K562 (cell line): ENCODE measurements around the gene LZTS3. TPM values are rescaled to one million over a fixed set of nuclear protein-coding genes. Genes with fewer than 3 reads are reported as not detected.

Source experiments
- ATAC-seq: fragments of 200-7000 bp; cut with Tn5 transposase; 3 replicates; pipeline ENCODE4 v1.9.1; 2020; ENCODE audit warnings: moderate library complexity
- BruUV-seq: library from RNA; stranded (reverse); fragments of 400-500 nt; replicated peaks from 2 replicates; lab custom pipeline; 2021; lab: Mats Ljungman, UMichigan
- CTCF ChIA-PET: fragments of 300-600 bp; formaldehyde crosslinking; extraction: SDS; loops from one replicate; lab custom pipeline; 2021; ENCODE audit warnings: low intra/inter-chr PET ratio; lab: Yijun Ruan, JAX
- POLR2A ChIA-PET: fragments of 300-600, 350-650 bp; sonication (Branson Sonifier 250); formaldehyde crosslinking; extraction: SDS; loops from one replicate; lab custom pipeline; 2021; ENCODE audit warnings: antibody characterized with exemption, inconsistent platforms; lab: Yijun Ruan, JAX
- DNase-seq, 4 experiments: peaks; one replicate each; pipeline versions ENCODE4 v3.0.0 to v3.0.0-alpha.2; 2011 to 2018; ENCODE audit warnings: low spot score in 3 of 4, mixed read lengths in 3 of 4; ENCODE audit errors: extremely low read depth in 1 of 4
- FAIRE-seq: peaks from 2 replicates; lab custom pipeline; 2011; peaks lifted over from hg19 to GRCh38; lab: Jason Lieb, UNC
- H2AFZ ChIP-seq: 2 replicates; pipeline ENCODE4 v1.6.0; 2011; ENCODE audit warnings: low read depth, low read length, control low read depth, inconsistent platforms
- H3K27ac ChIP-seq: fragments of 200-600 bp; 3 replicates; pipeline ENCODE4 v1.8.0; 2011; ENCODE audit warnings: low read depth, mild to moderate bottlenecking, control low read depth, inconsistent platforms, low read length, moderate library complexity, mixed read lengths; ENCODE audit errors: extremely low read depth
- H3K27me3 ChIP-seq, 2 experiments: fragments of 300-600 bp in 1 of 2; 2 replicates in 1 of 2; 3 replicates in 1 of 2; pipeline versions ENCODE4 v1.6.0 to v1.8.0; 2011; ENCODE audit warnings: inconsistent platforms in 2 of 2, low read length in 2 of 2, mild to moderate bottlenecking in 1 of 2, mixed read lengths in 1 of 2, moderate library complexity in 1 of 2; ENCODE audit not compliant: control insufficient read depth in 2 of 2, insufficient read depth in 2 of 2
- H3K36me3 ChIP-seq: fragments of 300-600 bp; 3 replicates; pipeline ENCODE4 v1.8.0; 2011; ENCODE audit warnings: mild to moderate bottlenecking, low read length, inconsistent platforms; ENCODE audit not compliant: control insufficient read depth, insufficient read depth
- H3K4me1 ChIP-seq, 2 experiments: fragments of 200-600 bp in 1 of 2; replicated peaks in 1 of 2; 2 replicates in 1 of 2; 3 replicates in 1 of 2; pipeline versions ENCODE4 v1.5.1 to v1.8.0; 2011; ENCODE audit warnings: inconsistent platforms in 2 of 2, low read length in 2 of 2, mild to moderate bottlenecking in 1 of 2, mixed read lengths in 1 of 2, moderate library complexity in 1 of 2; ENCODE audit not compliant: control insufficient read depth in 2 of 2, insufficient read depth in 2 of 2
- H3K4me2 ChIP-seq: 2 replicates; pipeline ENCODE4 v1.6.1; 2011; ENCODE audit warnings: low read length, control low read depth, inconsistent platforms, mixed read lengths; ENCODE audit not compliant: insufficient read depth
- H3K4me3 ChIP-seq: fragments of 200-600 bp; sonication (generic), shearing (Covaris generic); 2 replicates; pipeline ENCODE4 v1.5.1; 2016; ENCODE audit warnings: control low read depth, inconsistent platforms
- H3K79me2 ChIP-seq: fragments of 200-600 bp; 3 replicates; pipeline ENCODE4 v1.8.0; 2011; ENCODE audit warnings: low read length, inconsistent platforms; ENCODE audit not compliant: control insufficient read depth, insufficient read depth
- H3K9ac ChIP-seq, 2 experiments: 2 replicates each; pipeline versions ENCODE4 v1.6.0 to v1.6.1; 2011; ENCODE audit warnings: low read depth in 2 of 2, low read length in 2 of 2, control low read depth in 1 of 2, inconsistent platforms in 1 of 2, mild to moderate bottlenecking in 1 of 2, mixed read lengths in 1 of 2; ENCODE audit not compliant: insufficient read depth in 1 of 2
- H3K9me1 ChIP-seq: one replicate; pipeline ENCODE4 v1.6.0; 2011; ENCODE audit warnings: inconsistent platforms, mild to moderate bottlenecking, low read length, moderate library complexity; ENCODE audit not compliant: control insufficient read depth, insufficient read depth
- H3K9me3 ChIP-seq: replicated peaks from 2 replicates; pipeline ENCODE4 v1.5.1; 2011; ENCODE audit warnings: low read depth, low read length, inconsistent platforms; ENCODE audit not compliant: control insufficient read depth, insufficient read depth
- H4K20me1 ChIP-seq: replicated peaks from 2 replicates; pipeline ENCODE4 v1.6.1; 2011; ENCODE audit warnings: low read length, inconsistent platforms, mixed read lengths; ENCODE audit not compliant: control insufficient read depth, insufficient read depth
- EZH2 ChIP-seq: IDR thresholded peaks from 2 replicates; pipeline ENCODE4 v1.6.1; 2012; ENCODE audit warnings: low read depth, mild to moderate bottlenecking, inconsistent platforms, low read length, borderline replicate concordance
- IRF2 ChIP-seq: sonication (generic); formaldehyde crosslinking; IDR thresholded peaks from 2 replicates; pipeline ENCODE4 v1.8.1; 2022; ENCODE audit warnings: mild to moderate bottlenecking, missing genetic modification reagents
- NR2C1 ChIP-seq, 2 experiments: fragments of 450-650 bp; IDR thresholded peaks; 2 replicates each; pipeline ENCODE4 v1.6.1; 2017; ENCODE audit warnings: mild to moderate bottlenecking in 2 of 2, antibody characterized with exemption in 1 of 2, inconsistent platforms in 1 of 2, missing compliant biosample characterization in 1 of 2, missing genetic modification characterization in 1 of 2
- PTRF ChIP-seq: fragments of 450-650 bp; IDR thresholded peaks from 2 replicates; pipeline ENCODE4 v1.6.1; 2016; ENCODE audit warnings: mild to moderate bottlenecking, missing genetic modification characterization, missing compliant biosample characterization
- SMAD1 ChIP-seq: fragments of 150-350 bp; IDR thresholded peaks from 2 replicates; pipeline ENCODE4 v1.6.1; 2014; ENCODE audit warnings: low read length, low read depth; ENCODE audit not compliant: partially characterized antibody
- SMAD2 ChIP-seq: fragments of 150-350 bp; IDR thresholded peaks from 2 replicates; pipeline ENCODE4 v1.6.1; 2014; ENCODE audit warnings: low read depth, mild to moderate bottlenecking, low read length
- ZNF121 ChIP-seq: sonication (generic); formaldehyde crosslinking; conservative IDR thresholded peaks from 2 replicates; pipeline ENCODE4 v1.8.0; 2022; ENCODE audit warnings: missing genetic modification reagents
- ZNF224 ChIP-seq: sonication (generic); formaldehyde crosslinking; IDR thresholded peaks from 2 replicates; pipeline ENCODE4 v1.8.0; 2022; ENCODE audit warnings: mild to moderate bottlenecking, missing genetic modification reagents
- ZNF239 ChIP-seq: fragments of 250-450 bp; sonication (Bioruptor Pico); IDR thresholded peaks from 2 replicates; pipeline ENCODE4 v1.4.0; 2020; ENCODE audit warnings: mild to moderate bottlenecking
- ZNF561 ChIP-seq: fragments of 450-650 bp; formaldehyde crosslinking; conservative IDR thresholded peaks from 2 replicates; pipeline ENCODE4 v1.4.0; 2020; ENCODE audit warnings: mild to moderate bottlenecking, moderate library complexity
- ZNF76 ChIP-seq: fragments of 250-450 bp; sonication (Bioruptor Pico); IDR thresholded peaks from 2 replicates; pipeline ENCODE4 v1.4.0; 2020; ENCODE audit warnings: mild to moderate bottlenecking, moderate library complexity, borderline replicate concordance
- WGBS: fragments of 100-300 bp; shearing (Covaris generic); methylation state at CpG from one replicate; pipeline ENCODE4 v1.1.6; 2016; ENCODE audit warnings: low coverage, mixed read lengths; ENCODE audit not compliant: insufficient coverage; ENCODE audit errors: missing lambda C conversion rate; 5-methylcytosine and 5-hydroxymethylcytosine counted together
- in situ Hi-C: fragments of 300-500 bp; cut with MboI; formaldehyde crosslinking; loops from 4 replicates; pipeline ENCODE4 v1.15.0; 2018; ENCODE audit warnings: inconsistent platforms, mixed read lengths
- intact Hi-C: fragments of 100-400 bp; cut with micrococcal nuclease; formaldehyde crosslinking; loops from 2 replicates; pipeline ENCODE4 v1.14.2; 2022
- polyA plus RNA-seq, 8 experiments: library from polyadenylated mRNA; depleted of rRNA in 4 of 8; stranded (reverse) in 5 of 8; unstranded in 3 of 8; fragments of >200 nt; fragmentation: Nextera tagmentation in 2 of 8; fragmentation: Illumina TruSeq in 1 of 8; extraction: Ambion mirVana in 2 of 8; extraction: Trizol in 1 of 8; gene quantifications; 2 replicates each; pipeline versions ENCODE4 v1.2.1 to v1.2.3, GENCODE V29; 2011 to 2014; ENCODE audit warnings: inconsistent platforms in 1 of 8, missing spikeins in 1 of 8
- total RNA-seq, 7 experiments: library from RNA; depleted of rRNA in 6 of 7; stranded (reverse); fragments of >200 nt in 6 of 7; fragmentation: Illumina TruSeq in 2 of 7; extraction: Trizol in 2 of 7; gene quantifications; 2 replicates each; pipeline versions ENCODE4 v1.2.1 to v1.2.3, GENCODE V29; 2011 to 2021; ENCODE audit warnings: low replicate concordance in 1 of 7
- TF ChIP-seq, protein P1 (sequence below): sonication (generic); formaldehyde crosslinking; IDR thresholded peaks from 2 replicates; pipeline ENCODE4 v1.8.0; 2022; ENCODE audit warnings: mild to moderate bottlenecking, missing genetic modification reagents
- TF ChIP-seq, protein P2 (sequence below): fragments of 450-650 bp; formaldehyde crosslinking; IDR thresholded peaks from 2 replicates; pipeline ENCODE4 v1.4.0; 2020; ENCODE audit warnings: mild to moderate bottlenecking, moderate library complexity

Gene LZTS3
- total and polyA plus RNA-seq, 9 of the 15 experiments (the other 6 are each of a cell fraction or from before 2014, with no cell fraction given): 0.07 to 2.9 (median 2.0) TPM

DNA sequence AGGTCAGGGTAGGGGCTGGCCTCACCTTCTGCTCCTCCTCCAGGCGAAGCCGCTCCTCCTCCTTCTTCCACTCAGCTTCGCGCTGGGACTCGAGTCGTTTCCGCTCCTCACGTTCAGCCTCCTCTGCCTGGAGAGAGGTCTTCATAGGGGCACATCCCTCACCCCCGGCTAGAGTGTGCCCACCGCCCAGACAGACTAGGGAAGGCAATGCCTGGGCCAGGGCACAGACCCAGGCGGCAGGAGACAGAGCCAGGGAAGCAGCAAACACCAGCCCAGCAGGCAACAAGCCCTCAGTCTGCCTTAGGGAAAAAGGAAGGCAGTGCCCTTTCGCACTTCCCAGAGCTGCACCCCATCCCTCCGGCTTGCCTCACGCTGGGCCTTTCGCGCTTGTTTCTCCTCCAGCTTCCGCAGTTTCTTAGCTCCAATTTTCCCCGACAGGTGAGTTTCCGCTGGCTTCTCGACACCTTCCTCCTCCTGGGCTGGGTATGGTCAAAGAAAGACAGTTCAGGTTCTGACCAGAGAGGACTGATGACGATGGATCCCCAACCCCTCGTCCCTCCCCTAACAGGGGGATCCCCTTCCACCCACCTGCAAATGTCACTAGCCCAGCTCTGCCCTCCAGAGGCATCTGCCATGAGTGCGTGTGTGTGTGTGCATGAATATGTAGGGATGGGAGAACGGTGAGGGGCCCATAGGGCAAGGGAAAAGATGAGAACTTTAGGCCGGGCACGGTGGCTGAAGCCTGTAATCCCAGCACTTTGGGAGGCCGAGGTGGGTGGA lies 26.8 kb upstream of the LZTS3 start:
- ChIA-PET POLR2A (no interaction called here), CTCF (no interaction called here)
- no TSS peak for BruUV-seq
- Histone ChIP-seq H3K4me1 (peaks cover 7 to 32% of the 10 kb centered on the region in 2 experiments; a peak in 4 of 5 replicates), H3K9me1 (no peaks in the 10 kb centered on the region), H3K79me2 (peaks cover 23% of the 10 kb centered on the region), H4K20me1 (no peaks in the 10 kb centered on the region), H3K9ac (peak overlapping the region in 1 of 2 experiments; percentile 26; a peak in 1 of 4 replicates), H3K4me2 (no peak overlapping the region), H3K27ac (no peak overlapping the region), H3K27me3 (no peaks in the 10 kb centered on the region), H3K36me3 (peaks cover 45% of the 10 kb centered on the region; the same call in 2 of the 3 replicates), H3K9me3 (no peaks in the 10 kb centered on the region), H3K4me3 (no peak overlapping the region), H2AFZ (no peak overlapping the region)
- FAIRE-seq (no peak), DNase-seq (no peak), ATAC-seq (no peak)
- intact Hi-C loops: no loop called here
- WGBS: 83% methylated on average over 4 of the region's 27 CpGs
- in situ Hi-C loops: no loop called here
- TF ChIP-seq ZNF561 (CRISPR knock-in tag) (no peak), NR2C1 (IDR thresholded peaks at IDR 0.05) (no peak), NR2C1 (tag; IDR thresholded peaks at IDR 0.05) (0 out of 2 replicates have a peak, but pooled peaks have one; percentile 16)

DNA sequence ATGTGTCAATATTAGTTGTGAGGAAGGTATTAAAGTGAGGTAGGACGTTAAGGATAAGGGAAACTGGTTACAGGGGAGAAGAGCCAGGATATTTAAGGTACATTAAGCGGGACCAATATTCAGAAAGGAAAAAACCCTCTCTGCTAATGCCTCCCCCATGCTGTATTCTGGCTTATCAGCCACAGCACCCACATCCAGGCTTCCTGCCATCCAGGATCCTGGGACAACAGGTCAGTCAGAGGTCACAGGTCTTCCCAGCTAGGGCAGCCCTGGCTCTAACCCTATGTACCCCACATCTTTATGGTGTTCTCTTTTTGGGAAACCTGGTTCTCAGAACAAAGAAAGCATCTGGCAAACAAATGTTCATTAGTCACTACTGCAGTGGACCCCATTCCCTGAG lies 25.9 kb upstream of the LZTS3 start:
- no peaks in the 10 kb centered on the region for H3K9me1 ChIP-seq
- in situ Hi-C loops (no loop called here), intact Hi-C loops (no loop called here)
- TF ChIP-seq SMAD1: no peak
- TF ChIP-seq ZNF239: no peak
- TF ChIP-seq, protein P1, sequence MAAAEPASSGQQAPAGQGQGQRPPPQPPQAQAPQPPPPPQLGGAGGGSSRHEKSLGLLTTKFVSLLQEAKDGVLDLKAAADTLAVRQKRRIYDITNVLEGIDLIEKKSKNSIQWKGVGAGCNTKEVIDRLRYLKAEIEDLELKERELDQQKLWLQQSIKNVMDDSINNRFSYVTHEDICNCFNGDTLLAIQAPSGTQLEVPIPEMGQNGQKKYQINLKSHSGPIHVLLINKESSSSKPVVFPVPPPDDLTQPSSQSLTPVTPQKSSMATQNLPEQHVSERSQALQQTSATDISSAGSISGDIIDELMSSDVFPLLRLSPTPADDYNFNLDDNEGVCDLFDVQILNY (CRISPR knock-in tag): no peak
- TF ChIP-seq PTRF (tag): no peak
- no peak for TF ChIP-seq IRF2
- TF ChIP-seq ZNF224 (CRISPR knock-in tag): no peak
- TF ChIP-seq SMAD2: no peak
- no peak for TF ChIP-seq ZNF76 (CRISPR knock-in tag)
- no peak for TF ChIP-seq ZNF121 (CRISPR knock-in tag)
- TF ChIP-seq EZH2: no peak
- TF ChIP-seq, protein P2, sequence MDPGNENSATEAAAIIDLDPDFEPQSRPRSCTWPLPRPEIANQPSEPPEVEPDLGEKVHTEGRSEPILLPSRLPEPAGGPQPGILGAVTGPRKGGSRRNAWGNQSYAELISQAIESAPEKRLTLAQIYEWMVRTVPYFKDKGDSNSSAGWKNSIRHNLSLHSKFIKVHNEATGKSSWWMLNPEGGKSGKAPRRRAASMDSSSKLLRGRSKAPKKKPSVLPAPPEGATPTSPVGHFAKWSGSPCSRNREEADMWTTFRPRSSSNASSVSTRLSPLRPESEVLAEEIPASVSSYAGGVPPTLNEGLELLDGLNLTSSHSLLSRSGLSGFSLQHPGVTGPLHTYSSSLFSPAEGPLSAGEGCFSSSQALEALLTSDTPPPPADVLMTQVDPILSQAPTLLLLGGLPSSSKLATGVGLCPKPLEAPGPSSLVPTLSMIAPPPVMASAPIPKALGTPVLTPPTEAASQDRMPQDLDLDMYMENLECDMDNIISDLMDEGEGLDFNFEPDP: no peak
- H3K27ac ChIP-seq: no peak overlapping the region; the same call in 2 of the 3 replicates
- ATAC-seq (no peak), DNase-seq (no peak), FAIRE-seq (no peak)
- no peaks in the 10 kb centered on the region for H3K9me3 ChIP-seq
- no peak overlapping the region for H3K4me2 ChIP-seq
- H2AFZ ChIP-seq: no peak overlapping the region
- POLR2A ChIA-PET: no interaction called here
- H3K4me3 ChIP-seq: no peak overlapping the region
- BruUV-seq: no TSS peak
- peaks cover 22% of the 10 kb centered on the region for H3K79me2 ChIP-seq
- no peaks in the 10 kb centered on the region for H3K27me3 ChIP-seq
- no peaks in the 10 kb centered on the region for H4K20me1 ChIP-seq
- no peak overlapping the region for H3K9ac ChIP-seq
- H3K4me1 ChIP-seq: peaks cover 7 to 24% of the 10 kb centered on the region in 2 experiments; a peak in 4 of 5 replicates
- WGBS: 84% methylated on average over 2 of the region's 2 CpGs
- peaks cover 55% of the 10 kb centered on the region; the same call in 2 of the 3 replicates for H3K36me3 ChIP-seq
- CTCF ChIA-PET: no interaction called here
